HEK293 (cell line): ENCODE data around the gene FBXO10.

Experiments used
- EGR2 ChIP-seq: fragments of 450-650 bp; formaldehyde crosslinking; IDR thresholded peaks from 2 replicates; pipeline ENCODE4 v1.5.1; 2016; ENCODE audit warnings: low read depth, missing biosample characterization, missing genetic modification characterization
- FEZF1 ChIP-seq: fragments of 450-650 bp; formaldehyde crosslinking; IDR thresholded peaks from 2 replicates; pipeline ENCODE4 v1.5.1; 2016; ENCODE audit warnings: missing biosample characterization, missing genetic modification characterization
- HOXC10 ChIP-seq: sonication (generic); formaldehyde crosslinking; IDR thresholded peaks from 2 replicates; pipeline ENCODE4 v1.8.1; 2023; ENCODE audit warnings: mild to moderate bottlenecking, missing genetic modification reagents
- HOXD13 ChIP-seq: sonication (generic); formaldehyde crosslinking; IDR thresholded peaks from 2 replicates; pipeline ENCODE4 v1.8.0; 2022; ENCODE audit warnings: missing genetic modification reagents, borderline replicate concordance
- PRDM1 ChIP-seq: fragments of 450-650 bp; formaldehyde crosslinking; IDR thresholded peaks from 2 replicates; pipeline ENCODE4; 2016; ENCODE audit warnings: missing biosample characterization, missing genetic modification characterization
- REPIN1 ChIP-seq: fragments of 450-650 bp; formaldehyde crosslinking; IDR thresholded peaks from 2 replicates; pipeline ENCODE4 v1.5.1; 2017; ENCODE audit warnings: missing biosample characterization, missing genetic modification characterization, low read depth
- SP7 ChIP-seq: fragments of 450-650 bp; formaldehyde crosslinking; IDR thresholded peaks from 2 replicates; pipeline ENCODE4 v1.5.1; 2016; ENCODE audit warnings: missing biosample characterization, missing genetic modification characterization
- ZFP69B ChIP-seq: fragments of 450-650 bp; formaldehyde crosslinking; IDR thresholded peaks from 2 replicates; pipeline ENCODE4 v1.5.1; 2016; ENCODE audit warnings: missing biosample characterization, missing genetic modification characterization
- ZIC2 ChIP-seq: fragments of 450-650 bp; formaldehyde crosslinking; IDR thresholded peaks from 2 replicates; pipeline ENCODE4 v1.5.1; 2016; ENCODE audit warnings: missing biosample characterization, missing genetic modification characterization
- ZNF133 ChIP-seq: fragments of 450-650 bp; formaldehyde crosslinking; IDR thresholded peaks from 2 replicates; pipeline ENCODE4 v1.5.1; 2016; ENCODE audit warnings: missing biosample characterization, missing genetic modification characterization
- ZNF18 ChIP-seq: fragments of 450-650 bp; formaldehyde crosslinking; IDR thresholded peaks from 2 replicates; pipeline ENCODE4 v1.5.1; 2016; ENCODE audit warnings: missing biosample characterization, missing genetic modification characterization
- ZNF184 ChIP-seq: fragments of 450-650 bp; IDR thresholded peaks from 2 replicates; pipeline ENCODE4 v1.5.1; 2018; ENCODE audit warnings: missing biosample characterization, mild to moderate bottlenecking, missing genetic modification characterization
- ZNF2 ChIP-seq: fragments of 450-650 bp; formaldehyde crosslinking; IDR thresholded peaks from 2 replicates; pipeline ENCODE4 v1.5.1; 2016; ENCODE audit warnings: missing biosample characterization, missing genetic modification characterization
- ZNF23 ChIP-seq: fragments of 450-650 bp; formaldehyde crosslinking; IDR thresholded peaks from 2 replicates; pipeline ENCODE4 v1.5.1; 2016; ENCODE audit warnings: missing biosample characterization, missing genetic modification characterization, borderline replicate concordance
- ZNF239 ChIP-seq: fragments of 450-650 bp; formaldehyde crosslinking; IDR thresholded peaks from 2 replicates; pipeline ENCODE4 v1.5.1; 2016; ENCODE audit warnings: missing biosample characterization, missing genetic modification characterization
- ZNF292 ChIP-seq: fragments of 450-650 bp; formaldehyde crosslinking; IDR thresholded peaks from 2 replicates; pipeline ENCODE4 v1.5.1; 2016; ENCODE audit warnings: low read depth, missing biosample characterization, missing genetic modification characterization, borderline replicate concordance
- ZNF366 ChIP-seq: fragments of 450-650 bp; formaldehyde crosslinking; conservative IDR thresholded peaks from 2 replicates; pipeline ENCODE4 v1.5.1; 2016; ENCODE audit warnings: missing biosample characterization, missing genetic modification characterization
- ZNF37A ChIP-seq: fragments of 450-650 bp; IDR thresholded peaks from 2 replicates; pipeline ENCODE4 v1.5.1; 2018; ENCODE audit warnings: missing biosample characterization, missing genetic modification characterization
- ZNF48 ChIP-seq: fragments of 450-650 bp; formaldehyde crosslinking; IDR thresholded peaks from 2 replicates; pipeline ENCODE4 v1.5.1; 2016; ENCODE audit warnings: missing biosample characterization, missing genetic modification characterization
- ZNF544 ChIP-seq: fragments of 450-650 bp; formaldehyde crosslinking; IDR thresholded peaks from 2 replicates; pipeline ENCODE4 v1.5.0; 2017; ENCODE audit warnings: missing biosample characterization, missing genetic modification characterization
- ZNF596 ChIP-seq: fragments of 450-650 bp; IDR thresholded peaks from 2 replicates; pipeline ENCODE4 v1.5.0; 2018; ENCODE audit warnings: missing biosample characterization, mild to moderate bottlenecking, missing genetic modification characterization, moderate library complexity
- ZNF623 ChIP-seq: fragments of 450-650 bp; formaldehyde crosslinking; IDR thresholded peaks from 2 replicates; pipeline ENCODE4 v1.5.1; 2016; ENCODE audit warnings: missing biosample characterization, missing genetic modification characterization
- ZNF624 ChIP-seq: fragments of 450-650 bp; formaldehyde crosslinking; IDR thresholded peaks from 2 replicates; pipeline ENCODE4 v1.5.1; 2017; ENCODE audit warnings: missing biosample characterization, missing genetic modification characterization
- ZNF707 ChIP-seq: fragments of 450-650 bp; formaldehyde crosslinking; IDR thresholded peaks from 2 replicates; pipeline ENCODE4 v1.5.1; 2016; ENCODE audit warnings: missing biosample characterization, missing genetic modification characterization
- ZNF837 ChIP-seq: fragments of 450-650 bp; formaldehyde crosslinking; IDR thresholded peaks from 2 replicates; pipeline ENCODE4 v1.5.1; 2016; ENCODE audit warnings: missing biosample characterization, missing genetic modification characterization
- ZSCAN16 ChIP-seq: fragments of 450-650 bp; formaldehyde crosslinking; IDR thresholded peaks from 2 replicates; pipeline ENCODE4 v1.5.1; 2016; ENCODE audit warnings: missing biosample characterization, missing genetic modification characterization
- TF ChIP-seq, protein P1 (sequence below): fragments of 450-650 bp; formaldehyde crosslinking; IDR thresholded peaks from 2 replicates; pipeline ENCODE4 v1.5.1; 2016; ENCODE audit warnings: missing biosample characterization, missing genetic modification characterization
- TF ChIP-seq, protein P2 (sequence below): fragments of 450-650 bp; formaldehyde crosslinking; IDR thresholded peaks from 2 replicates; pipeline ENCODE4 v1.5.1; 2017; ENCODE audit warnings: missing biosample characterization, missing genetic modification characterization
- TF ChIP-seq, protein P3 (sequence below): fragments of 450-650 bp; formaldehyde crosslinking; IDR thresholded peaks from 2 replicates; pipeline ENCODE4 v1.5.1; 2016; ENCODE audit warnings: missing biosample characterization, missing genetic modification characterization, borderline replicate concordance

Gene FBXO10

GRCh38 chr9:37466037-37466709 is 110.0 kb downstream of the FBXO10 start (continued):
- TF ChIP-seq FEZF1 (tag by site-specific recombination): no peak
- TF ChIP-seq ZNF596 (tag by site-specific recombination): no peak
- TF ChIP-seq ZNF624 (tag by site-specific recombination): no peak
- no peak for TF ChIP-seq ZNF544 (tag by site-specific recombination)
- no peak for TF ChIP-seq ZNF37A (tag by site-specific recombination)
- no peak for TF ChIP-seq ZNF707 (tag by site-specific recombination)
- no peak for TF ChIP-seq ZNF623 (tag by site-specific recombination)
- no peak for TF ChIP-seq ZNF292 (tag by site-specific recombination)
- peak; percentile 45; the same call in 1 of the 2 replicates for TF ChIP-seq ZIC2 (tag by site-specific recombination)
- TF ChIP-seq HOXD13: no peak
- no peak for TF ChIP-seq EGR2 (tag by site-specific recombination)
- TF ChIP-seq, protein P1, sequence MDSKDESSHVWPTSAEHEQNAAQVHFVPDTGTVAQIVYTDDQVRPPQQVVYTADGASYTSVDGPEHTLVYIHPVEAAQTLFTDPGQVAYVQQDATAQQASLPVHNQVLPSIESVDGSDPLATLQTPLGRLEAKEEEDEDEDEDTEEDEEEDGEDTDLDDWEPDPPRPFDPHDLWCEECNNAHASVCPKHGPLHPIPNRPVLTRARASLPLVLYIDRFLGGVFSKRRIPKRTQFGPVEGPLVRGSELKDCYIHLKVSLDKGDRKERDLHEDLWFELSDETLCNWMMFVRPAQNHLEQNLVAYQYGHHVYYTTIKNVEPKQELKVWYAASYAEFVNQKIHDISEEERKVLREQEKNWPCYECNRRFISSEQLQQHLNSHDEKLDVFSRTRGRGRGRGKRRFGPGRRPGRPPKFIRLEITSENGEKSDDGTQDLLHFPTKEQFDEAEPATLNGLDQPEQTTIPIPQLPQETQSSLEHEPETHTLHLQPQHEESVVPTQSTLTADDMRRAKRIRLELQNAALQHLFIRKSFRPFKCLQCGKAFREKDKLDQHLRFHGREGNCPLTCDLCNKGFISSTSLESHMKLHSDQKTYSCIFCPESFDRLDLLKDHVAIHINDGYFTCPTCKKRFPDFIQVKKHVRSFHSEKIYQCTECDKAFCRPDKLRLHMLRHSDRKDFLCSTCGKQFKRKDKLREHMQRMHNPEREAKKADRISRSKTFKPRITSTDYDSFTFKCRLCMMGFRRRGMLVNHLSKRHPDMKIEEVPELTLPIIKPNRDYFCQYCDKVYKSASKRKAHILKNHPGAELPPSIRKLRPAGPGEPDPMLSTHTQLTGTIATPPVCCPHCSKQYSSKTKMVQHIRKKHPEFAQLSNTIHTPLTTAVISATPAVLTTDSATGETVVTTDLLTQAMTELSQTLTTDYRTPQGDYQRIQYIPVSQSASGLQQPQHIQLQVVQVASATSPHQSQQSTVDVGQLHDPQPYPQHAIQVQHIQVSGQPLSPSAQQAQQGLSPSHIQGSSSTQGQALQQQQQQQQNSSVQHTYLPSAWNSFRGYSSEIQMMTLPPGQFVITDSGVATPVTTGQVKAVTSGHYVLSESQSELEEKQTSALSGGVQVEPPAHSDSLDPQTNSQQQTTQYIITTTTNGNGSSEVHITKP (tag by site-specific recombination): no peak
- TF ChIP-seq ZNF837 (tag by site-specific recombination): no peak
- TF ChIP-seq SP7 (tag by site-specific recombination): no peak
- TF ChIP-seq, protein P2, sequence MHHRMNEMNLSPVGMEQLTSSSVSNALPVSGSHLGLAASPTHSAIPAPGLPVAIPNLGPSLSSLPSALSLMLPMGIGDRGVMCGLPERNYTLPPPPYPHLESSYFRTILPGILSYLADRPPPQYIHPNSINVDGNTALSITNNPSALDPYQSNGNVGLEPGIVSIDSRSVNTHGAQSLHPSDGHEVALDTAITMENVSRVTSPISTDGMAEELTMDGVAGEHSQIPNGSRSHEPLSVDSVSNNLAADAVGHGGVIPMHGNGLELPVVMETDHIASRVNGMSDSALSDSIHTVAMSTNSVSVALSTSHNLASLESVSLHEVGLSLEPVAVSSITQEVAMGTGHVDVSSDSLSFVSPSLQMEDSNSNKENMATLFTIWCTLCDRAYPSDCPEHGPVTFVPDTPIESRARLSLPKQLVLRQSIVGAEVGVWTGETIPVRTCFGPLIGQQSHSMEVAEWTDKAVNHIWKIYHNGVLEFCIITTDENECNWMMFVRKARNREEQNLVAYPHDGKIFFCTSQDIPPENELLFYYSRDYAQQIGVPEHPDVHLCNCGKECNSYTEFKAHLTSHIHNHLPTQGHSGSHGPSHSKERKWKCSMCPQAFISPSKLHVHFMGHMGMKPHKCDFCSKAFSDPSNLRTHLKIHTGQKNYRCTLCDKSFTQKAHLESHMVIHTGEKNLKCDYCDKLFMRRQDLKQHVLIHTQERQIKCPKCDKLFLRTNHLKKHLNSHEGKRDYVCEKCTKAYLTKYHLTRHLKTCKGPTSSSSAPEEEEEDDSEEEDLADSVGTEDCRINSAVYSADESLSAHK: no peak
- TF ChIP-seq ZNF133 (tag by site-specific recombination): no peak
- TF ChIP-seq HOXC10 (CRISPR knock-in tag): no peak
- no peak for TF ChIP-seq ZFP69B
- no peak for TF ChIP-seq ZNF366 (tag by site-specific recombination)
- TF ChIP-seq REPIN1 (tag by site-specific recombination): no peak
- TF ChIP-seq PRDM1: no peak
- TF ChIP-seq, protein P3, sequence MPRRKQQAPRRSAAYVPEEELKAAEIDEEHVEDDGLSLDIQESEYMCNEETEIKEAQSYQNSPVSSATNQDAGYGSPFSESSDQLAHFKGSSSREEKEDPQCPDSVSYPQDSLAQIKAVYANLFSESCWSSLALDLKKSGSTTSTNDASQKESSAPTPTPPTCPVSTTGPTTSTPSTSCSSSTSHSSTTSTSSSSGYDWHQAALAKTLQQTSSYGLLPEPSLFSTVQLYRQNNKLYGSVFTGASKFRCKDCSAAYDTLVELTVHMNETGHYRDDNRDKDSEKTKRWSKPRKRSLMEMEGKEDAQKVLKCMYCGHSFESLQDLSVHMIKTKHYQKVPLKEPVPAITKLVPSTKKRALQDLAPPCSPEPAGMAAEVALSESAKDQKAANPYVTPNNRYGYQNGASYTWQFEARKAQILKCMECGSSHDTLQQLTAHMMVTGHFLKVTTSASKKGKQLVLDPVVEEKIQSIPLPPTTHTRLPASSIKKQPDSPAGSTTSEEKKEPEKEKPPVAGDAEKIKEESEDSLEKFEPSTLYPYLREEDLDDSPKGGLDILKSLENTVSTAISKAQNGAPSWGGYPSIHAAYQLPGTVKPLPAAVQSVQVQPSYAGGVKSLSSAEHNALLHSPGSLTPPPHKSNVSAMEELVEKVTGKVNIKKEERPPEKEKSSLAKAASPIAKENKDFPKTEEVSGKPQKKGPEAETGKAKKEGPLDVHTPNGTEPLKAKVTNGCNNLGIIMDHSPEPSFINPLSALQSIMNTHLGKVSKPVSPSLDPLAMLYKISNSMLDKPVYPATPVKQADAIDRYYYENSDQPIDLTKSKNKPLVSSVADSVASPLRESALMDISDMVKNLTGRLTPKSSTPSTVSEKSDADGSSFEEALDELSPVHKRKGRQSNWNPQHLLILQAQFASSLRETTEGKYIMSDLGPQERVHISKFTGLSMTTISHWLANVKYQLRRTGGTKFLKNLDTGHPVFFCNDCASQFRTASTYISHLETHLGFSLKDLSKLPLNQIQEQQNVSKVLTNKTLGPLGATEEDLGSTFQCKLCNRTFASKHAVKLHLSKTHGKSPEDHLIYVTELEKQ (tag by site-specific recombination): no peak
- TF ChIP-seq ZNF184 (tag by site-specific recombination): no peak
- no peak for TF ChIP-seq ZNF23
- no peak for TF ChIP-seq ZNF239
- 0 out of 2 replicates have a peak, but pooled peaks have one; percentile 13 for TF ChIP-seq ZNF2 (tag by site-specific recombination)
- no peak for TF ChIP-seq ZSCAN16 (tag by site-specific recombination)
- no peak for TF ChIP-seq ZNF48 (tag by site-specific recombination)
- 0 out of 2 replicates have a peak, but pooled peaks have one; percentile 15 for TF ChIP-seq ZNF18
